Measurements from ENCODE around the gene NHLRC4. TPM values are rescaled to one million over a fixed set of nuclear protein-coding genes. Genes with fewer than 3 reads are reported as not detected.

NHLRC4 gene
- total and polyA plus RNA-seq, 12 donors = 0.57 to 22.3 (median 6.3) TPM

GRCh38 chr16:591892-592517, 25.2 kb downstream of the NHLRC4 start:
- no peaks in the 10 kb centered on the region for H3K27me3 ChIP-seq
- H3K27ac ChIP-seq = peak overlapping the region in 1 of 5 donors; percentile 43
- no peak for TF ChIP-seq POLR2A (IDR thresholded peaks at IDR 0.05)
- TF ChIP-seq, protein P1, sequence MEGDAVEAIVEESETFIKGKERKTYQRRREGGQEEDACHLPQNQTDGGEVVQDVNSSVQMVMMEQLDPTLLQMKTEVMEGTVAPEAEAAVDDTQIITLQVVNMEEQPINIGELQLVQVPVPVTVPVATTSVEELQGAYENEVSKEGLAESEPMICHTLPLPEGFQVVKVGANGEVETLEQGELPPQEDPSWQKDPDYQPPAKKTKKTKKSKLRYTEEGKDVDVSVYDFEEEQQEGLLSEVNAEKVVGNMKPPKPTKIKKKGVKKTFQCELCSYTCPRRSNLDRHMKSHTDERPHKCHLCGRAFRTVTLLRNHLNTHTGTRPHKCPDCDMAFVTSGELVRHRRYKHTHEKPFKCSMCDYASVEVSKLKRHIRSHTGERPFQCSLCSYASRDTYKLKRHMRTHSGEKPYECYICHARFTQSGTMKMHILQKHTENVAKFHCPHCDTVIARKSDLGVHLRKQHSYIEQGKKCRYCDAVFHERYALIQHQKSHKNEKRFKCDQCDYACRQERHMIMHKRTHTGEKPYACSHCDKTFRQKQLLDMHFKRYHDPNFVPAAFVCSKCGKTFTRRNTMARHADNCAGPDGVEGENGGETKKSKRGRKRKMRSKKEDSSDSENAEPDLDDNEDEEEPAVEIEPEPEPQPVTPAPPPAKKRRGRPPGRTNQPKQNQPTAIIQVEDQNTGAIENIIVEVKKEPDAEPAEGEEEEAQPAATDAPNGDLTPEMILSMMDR (IDR thresholded peaks at IDR 0.05) = no peak
- H3K4me1 ChIP-seq (replicated peaks in 1 of 2) = peaks cover 24 to 36% of the 10 kb centered on the region in 2 donors
- intact Hi-C loops (cut with DNase I) = no loop called here
- WGBS, 4 donors = 85 to 93% (median 88%) methylated on average over 2 to 15 of the region's 15 CpGs
- peak in 1 of 7 donors; percentile 25 for DNase-seq
- no peak overlapping the region for H3K4me3 ChIP-seq
- H3K9me3 ChIP-seq (replicated peaks in 1 of 3) = no peaks in the 10 kb centered on the region
- no peaks in the 10 kb centered on the region for H3K36me3 ChIP-seq (replicated peaks in 1 of 2)

DNA sequence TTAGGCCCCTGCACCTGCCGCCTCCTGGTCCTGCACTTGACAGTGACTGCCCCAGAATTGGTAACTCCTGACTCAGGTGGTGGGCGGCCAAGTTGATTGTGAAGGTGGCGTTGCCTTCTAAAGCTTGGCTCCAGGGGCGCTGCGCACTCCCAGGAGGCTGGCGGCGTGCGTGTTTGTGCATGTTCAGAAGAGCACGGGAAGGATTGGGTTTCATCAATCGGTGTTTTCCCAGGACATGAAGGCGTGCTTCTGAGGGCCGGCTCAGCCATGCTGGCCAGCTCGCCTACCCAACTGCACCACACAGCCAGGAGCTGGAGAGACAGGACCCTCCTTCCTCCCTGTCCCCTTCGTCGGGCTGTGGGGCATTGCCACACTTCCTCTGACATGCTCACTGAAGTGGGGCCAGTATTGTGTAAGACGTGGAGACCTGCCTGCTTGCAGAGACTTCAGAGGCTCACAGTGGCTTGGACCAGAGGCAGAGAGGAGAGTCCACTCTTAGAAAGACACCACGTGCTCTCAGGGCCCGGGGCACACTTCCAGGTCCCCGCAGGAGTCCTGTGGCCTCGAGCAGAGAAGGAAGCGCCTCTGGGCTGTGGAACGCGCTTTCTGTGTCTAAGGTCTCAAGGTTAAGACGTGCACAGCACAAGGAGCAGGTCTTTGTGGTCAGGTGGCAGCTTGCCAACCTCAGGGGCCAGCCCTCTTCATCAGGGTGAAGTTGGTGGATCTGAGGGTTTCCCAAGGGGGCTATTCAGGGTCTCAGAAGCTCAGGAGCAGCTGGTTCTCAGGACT, 25.9 kb downstream of the NHLRC4 start:
- TF ChIP-seq POLR2A (IDR thresholded peaks at IDR 0.05) = no peak
- TF ChIP-seq, protein P1 (IDR thresholded peaks at IDR 0.05) = no peak
- intact Hi-C loops (cut with DNase I) = no loop called here
- peak in 6 of 7 donors; percentile 67 to 79 (median 74) for DNase-seq
- Histone ChIP-seq H3K9me3 (replicated peaks in 1 of 3) (no peaks in the 10 kb centered on the region), H3K4me1 (replicated peaks in 1 of 2) (peaks cover 24 to 29% of the 10 kb centered on the region in 2 donors), H3K4me3 (no peak overlapping the region), H3K27me3 (no peaks in the 10 kb centered on the region), H3K27ac (peak overlapping the region in 2 of 5 donors; percentile 30 to 43), H3K36me3 (replicated peaks in 1 of 2) (no peaks in the 10 kb centered on the region)
- WGBS, 4 donors = 58 to 76% (median 66%) methylated on average over 16 to 24 of the region's 24 CpGs

- H3K27ac ChIP-seq = peak overlapping the region in 1 of 5 donors; percentile 43
- peaks cover 17 to 22% of the 10 kb centered on the region in 2 donors for H3K4me1 ChIP-seq (replicated peaks in 1 of 2)
- no peaks in the 10 kb centered on the region for H3K9me3 ChIP-seq (replicated peaks in 1 of 3)
- no peak for DNase-seq
- TF ChIP-seq, protein P1 (IDR thresholded peaks at IDR 0.05) = no peak
- no peak for TF ChIP-seq POLR2A (IDR thresholded peaks at IDR 0.05)
- no peaks in the 10 kb centered on the region for H3K27me3 ChIP-seq
- WGBS, 4 donors = 78 to 90% (median 85%) methylated on average over 9 of the region's 9 CpGs
- intact Hi-C loops (cut with DNase I) = no loop called here
- no peak overlapping the region for H3K4me3 ChIP-seq
- no peaks in the 10 kb centered on the region for H3K36me3 ChIP-seq (replicated peaks in 1 of 2)
Observed at GRCh38 chr16:593406-593805, 26.6 kb downstream of the NHLRC4 start.

DNA sequence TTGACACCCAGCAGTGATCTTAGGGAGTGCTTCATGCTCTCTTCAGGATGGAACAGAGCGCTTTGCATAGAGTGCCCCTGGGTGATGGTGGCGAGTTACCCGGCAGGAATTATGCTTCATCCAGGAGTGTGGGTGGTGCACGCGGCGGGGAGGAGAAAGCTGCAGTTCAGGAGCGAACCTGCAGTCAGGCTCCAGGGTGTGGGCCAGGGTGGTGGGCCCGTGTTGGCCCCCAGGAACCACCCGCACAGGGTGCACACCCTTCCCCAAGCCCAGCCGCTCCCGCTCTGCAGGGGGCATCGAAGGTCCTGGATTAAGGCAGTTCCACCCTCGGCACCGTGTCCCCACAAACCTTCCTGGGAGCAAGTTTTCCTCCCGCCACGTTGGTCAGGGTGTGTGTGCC, 27.0 kb downstream of the NHLRC4 start:
- H3K27ac ChIP-seq = no peak overlapping the region
- intact Hi-C loops (cut with DNase I) = no loop called here
- no peak overlapping the region for H3K4me3 ChIP-seq
- DNase-seq = no peak
- H3K36me3 ChIP-seq (replicated peaks in 1 of 2) = no peaks in the 10 kb centered on the region
- no peaks in the 10 kb centered on the region for H3K9me3 ChIP-seq (replicated peaks in 1 of 3)
- H3K4me1 ChIP-seq (replicated peaks in 1 of 2) = peaks cover 17 to 20% of the 10 kb centered on the region in 2 donors
- 83 to 91% (median 90%) methylated on average over 6 to 16 of the region's 16 CpGs for WGBS, 4 donors
- TF ChIP-seq POLR2A (IDR thresholded peaks at IDR 0.05) = no peak
- TF ChIP-seq, protein P1 (IDR thresholded peaks at IDR 0.05) = no peak
- H3K27me3 ChIP-seq = no peaks in the 10 kb centered on the region
